ENCODE measurements around the gene ITPR1.

Gene ITPR1

GRCh38 chr3:4856136-4856535 lies 363.0 kb downstream of the ITPR1 start:
- no peak for TF ChIP-seq CTCF (conservative IDR thresholded peaks at IDR 0.05; ENCODE audit: control insufficient read depth, insufficient read depth, low read depth, low read length)
- no peak for DNase-seq (ENCODE audit: low read depth)
- no peak overlapping the region for H3K4me3 ChIP-seq (ENCODE audit: control insufficient read depth, low read depth, low read length)

- TF ChIP-seq CTCF (conservative IDR thresholded peaks at IDR 0.05; ENCODE audit: control insufficient read depth, insufficient read depth, low read depth, low read length) = no peak
- H3K4me3 ChIP-seq (ENCODE audit: control insufficient read depth, low read depth, low read length) = no peak overlapping the region
- DNase-seq (ENCODE audit: low read depth) = no peak
Measured at GRCh38 chr3:4856564-4856963, 363.4 kb downstream of the ITPR1 start.

- no peak for TF ChIP-seq CTCF (conservative IDR thresholded peaks at IDR 0.05; ENCODE audit: control insufficient read depth, insufficient read depth, low read depth, low read length)
- no peak for DNase-seq (ENCODE audit: low read depth)
- H3K4me3 ChIP-seq (ENCODE audit: control insufficient read depth, low read depth, low read length) = no peak overlapping the region
Measured at GRCh38 chr3:4856986-4857385, 363.8 kb downstream of the ITPR1 start.

GRCh38 chr3:4859788-4860187 lies 366.6 kb downstream of the ITPR1 start:
- no peak for TF ChIP-seq CTCF (conservative IDR thresholded peaks at IDR 0.05; ENCODE audit: control insufficient read depth, insufficient read depth, low read depth, low read length)
- H3K4me3 ChIP-seq (ENCODE audit: control insufficient read depth, low read depth, low read length) = no peak overlapping the region
- no peak for DNase-seq (ENCODE audit: low read depth)

- DNase-seq (ENCODE audit: low read depth) = no peak
- no peak overlapping the region for H3K4me3 ChIP-seq (ENCODE audit: control insufficient read depth, low read depth, low read length)
- TF ChIP-seq CTCF (conservative IDR thresholded peaks at IDR 0.05; ENCODE audit: control insufficient read depth, insufficient read depth, low read depth, low read length) = no peak
Measured at GRCh38 chr3:4862973-4863372, 369.8 kb downstream of the ITPR1 start.

GRCh38 chr3:4864503-4864902 lies 371.4 kb downstream of the ITPR1 start:
- DNase-seq (ENCODE audit: low read depth) = peak; percentile 26
- no peak overlapping the region for H3K4me3 ChIP-seq (ENCODE audit: control insufficient read depth, low read depth, low read length)
- TF ChIP-seq CTCF (conservative IDR thresholded peaks at IDR 0.05; ENCODE audit: control insufficient read depth, insufficient read depth, low read depth, low read length) = no peak

- TF ChIP-seq CTCF (conservative IDR thresholded peaks at IDR 0.05; ENCODE audit: control insufficient read depth, insufficient read depth, low read depth, low read length) = no peak
- DNase-seq (ENCODE audit: low read depth) = no peak
- no peak overlapping the region for H3K4me3 ChIP-seq (ENCODE audit: control insufficient read depth, low read depth, low read length)
Measured at GRCh38 chr3:4865714-4866113, 372.6 kb downstream of the ITPR1 start.
